ENCODE results near the gene CNFN.

DNA sequence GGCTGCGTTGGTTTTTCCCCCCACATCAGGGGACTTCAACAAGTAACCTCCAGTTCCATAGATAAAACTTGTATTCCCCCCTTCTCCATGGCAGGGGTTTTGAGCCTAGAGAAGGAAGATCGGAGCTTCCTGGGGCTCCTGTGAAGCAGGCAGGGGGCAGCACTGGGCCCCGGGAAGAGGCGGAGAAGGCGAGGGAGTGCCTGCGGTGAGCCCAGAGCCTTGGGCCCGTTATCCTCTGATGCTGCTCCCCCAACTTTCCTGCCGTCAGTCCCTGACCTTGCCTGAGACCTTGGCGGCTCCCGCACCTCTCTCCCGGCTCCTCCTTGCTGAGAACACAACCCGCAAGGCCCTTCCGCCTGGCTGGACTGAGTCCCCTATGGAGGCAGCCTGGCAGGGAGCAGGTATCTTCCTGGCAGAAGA, 34.6 kb upstream of the CNFN start:
- TF ChIP-seq, protein P1, sequence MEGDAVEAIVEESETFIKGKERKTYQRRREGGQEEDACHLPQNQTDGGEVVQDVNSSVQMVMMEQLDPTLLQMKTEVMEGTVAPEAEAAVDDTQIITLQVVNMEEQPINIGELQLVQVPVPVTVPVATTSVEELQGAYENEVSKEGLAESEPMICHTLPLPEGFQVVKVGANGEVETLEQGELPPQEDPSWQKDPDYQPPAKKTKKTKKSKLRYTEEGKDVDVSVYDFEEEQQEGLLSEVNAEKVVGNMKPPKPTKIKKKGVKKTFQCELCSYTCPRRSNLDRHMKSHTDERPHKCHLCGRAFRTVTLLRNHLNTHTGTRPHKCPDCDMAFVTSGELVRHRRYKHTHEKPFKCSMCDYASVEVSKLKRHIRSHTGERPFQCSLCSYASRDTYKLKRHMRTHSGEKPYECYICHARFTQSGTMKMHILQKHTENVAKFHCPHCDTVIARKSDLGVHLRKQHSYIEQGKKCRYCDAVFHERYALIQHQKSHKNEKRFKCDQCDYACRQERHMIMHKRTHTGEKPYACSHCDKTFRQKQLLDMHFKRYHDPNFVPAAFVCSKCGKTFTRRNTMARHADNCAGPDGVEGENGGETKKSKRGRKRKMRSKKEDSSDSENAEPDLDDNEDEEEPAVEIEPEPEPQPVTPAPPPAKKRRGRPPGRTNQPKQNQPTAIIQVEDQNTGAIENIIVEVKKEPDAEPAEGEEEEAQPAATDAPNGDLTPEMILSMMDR (IDR thresholded peaks at IDR 0.05): no peak
- no peak for TF ChIP-seq POLR2A (IDR thresholded peaks at IDR 0.05)
- no peak for TF ChIP-seq EP300 (IDR thresholded peaks at IDR 0.05)
